Fibroblast of skin of left quadriceps (primary cell): Measurements from ENCODE around the gene MIA2.
A peak's percentile ranks its signal among the peaks of the same experiment; 100 is the strongest.

Experiments used
- DNase-seq, 2 experiments: peaks; one replicate each; pipeline ENCODE4 v3.0.0-alpha.2; 2013; ENCODE audit warnings: low read depth in 2 of 2

The MIA2 gene

GRCh38 chr14:39384177-39384576 lies 150.5 kb downstream of the MIA2 start:
- no peak for DNase-seq

GRCh38 chr14:39393289-39393688 lies 159.6 kb downstream of the MIA2 start:
- DNase-seq, result no peak

GRCh38 chr14:39395555-39396254 lies 162.0 kb downstream of the MIA2 start:
- no peak for DNase-seq

- DNase-seq, result no peak
These were observed 162.7 kb downstream of the MIA2 start for GRCh38 chr14:39396448-39396847.

DNA sequence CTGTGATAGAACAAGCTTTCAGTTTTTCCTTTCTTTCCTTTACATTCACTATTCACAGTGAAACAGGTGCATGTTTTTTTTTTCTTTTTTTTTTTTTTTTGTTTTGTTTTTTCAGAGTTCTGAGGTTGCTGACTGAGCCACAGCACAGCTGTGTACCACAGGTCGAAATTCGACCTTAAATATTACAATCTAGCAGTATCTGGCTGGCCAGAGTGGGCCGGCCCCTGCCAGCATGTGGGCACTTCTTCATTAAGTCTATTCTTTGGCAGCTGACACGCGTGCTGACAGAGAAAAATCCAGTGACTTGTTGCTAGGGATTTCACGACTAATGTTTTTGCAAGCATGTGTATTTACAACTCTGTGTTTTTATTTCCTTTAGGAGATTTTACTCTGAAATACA lies 164.7 kb downstream of the MIA2 start:
- DNase-seq, result no peak

GRCh38 chr14:39406560-39406959 lies 172.8 kb downstream of the MIA2 start:
- DNase-seq, result no peak

DNA sequence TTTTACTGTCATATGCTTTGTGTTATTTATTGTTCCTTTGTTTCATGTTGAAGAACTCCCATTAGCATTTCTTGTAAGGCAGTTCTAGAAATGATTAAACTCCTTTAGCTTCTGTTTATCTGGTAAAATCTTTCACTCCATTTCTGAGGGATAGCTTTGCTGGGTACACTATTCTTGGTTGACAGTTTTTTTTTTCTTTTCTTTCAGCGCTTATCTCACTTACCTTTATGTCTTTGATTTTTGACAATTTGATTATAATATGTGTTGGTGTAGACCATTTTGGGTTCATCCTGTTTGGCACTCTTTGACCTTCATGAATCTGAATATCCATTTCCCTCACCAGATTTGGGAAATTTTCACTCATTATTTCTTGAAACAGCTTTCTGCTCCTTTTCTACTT lies 182.4 kb downstream of the MIA2 start:
- no peak for DNase-seq

- no peak for DNase-seq
These were observed 183.3 kb downstream of the MIA2 start for GRCh38 chr14:39417014-39417413.

DNA sequence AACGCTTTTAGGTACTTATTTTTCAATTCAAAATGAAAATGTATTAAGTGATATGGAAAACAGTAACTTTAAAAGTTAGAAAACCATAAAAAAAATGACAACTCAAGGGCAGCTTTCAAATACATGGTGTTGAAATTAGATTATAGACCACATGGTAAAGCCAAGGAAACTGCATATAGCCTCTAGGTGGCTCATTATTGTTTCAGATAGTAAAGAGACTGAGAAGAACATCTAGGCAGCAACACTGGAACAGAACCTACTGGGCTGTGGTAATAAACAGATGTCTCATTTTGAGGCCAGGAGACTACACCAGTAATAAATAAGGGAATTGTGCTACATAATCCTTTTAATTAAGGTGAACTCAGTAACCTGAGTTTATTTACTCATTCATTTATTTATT lies 185.6 kb downstream of the MIA2 start:
- DNase-seq, result no peak

- no peak for DNase-seq
These were observed 188.5 kb downstream of the MIA2 start for GRCh38 chr14:39422243-39422642.

DNA sequence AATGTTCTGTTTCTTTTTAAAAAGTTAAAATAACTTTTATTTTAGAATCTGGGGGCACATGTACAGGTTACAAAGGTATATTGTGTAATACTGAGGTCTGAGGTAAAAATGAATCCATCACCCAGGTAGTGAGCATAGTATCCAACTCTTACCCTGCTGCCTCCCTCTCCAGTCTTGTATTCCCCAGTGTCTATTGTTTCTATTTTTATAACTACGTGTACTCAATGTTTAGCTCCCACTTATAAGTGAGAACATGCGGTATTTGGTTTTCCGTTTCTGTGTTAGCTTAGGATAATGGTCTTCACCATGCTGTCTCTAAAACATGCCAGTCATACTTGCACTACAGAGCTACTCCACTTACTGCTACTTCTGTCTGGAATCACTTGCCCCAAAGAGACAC lies 190.1 kb downstream of the MIA2 start:
- DNase-seq, result no peak

DNA sequence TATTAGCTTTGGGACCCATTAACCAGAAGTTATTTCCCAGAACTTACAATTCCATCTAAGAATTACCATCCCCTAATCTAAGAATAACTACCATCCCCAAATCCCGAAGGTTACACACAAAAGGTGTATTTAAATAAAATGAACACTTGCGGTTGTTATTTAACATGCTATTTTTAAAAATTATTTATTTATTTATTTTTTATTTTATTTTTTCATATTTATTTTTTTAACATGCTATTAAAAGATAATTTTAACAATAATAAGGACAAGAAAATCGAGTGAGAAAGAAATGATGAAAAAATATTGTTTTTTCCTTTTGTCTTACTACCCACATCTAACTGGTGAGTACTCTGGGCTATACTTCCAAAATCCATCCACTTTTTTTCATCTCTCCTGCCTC lies 192.2 kb downstream of the MIA2 start:
- DNase-seq, result no peak

DNA sequence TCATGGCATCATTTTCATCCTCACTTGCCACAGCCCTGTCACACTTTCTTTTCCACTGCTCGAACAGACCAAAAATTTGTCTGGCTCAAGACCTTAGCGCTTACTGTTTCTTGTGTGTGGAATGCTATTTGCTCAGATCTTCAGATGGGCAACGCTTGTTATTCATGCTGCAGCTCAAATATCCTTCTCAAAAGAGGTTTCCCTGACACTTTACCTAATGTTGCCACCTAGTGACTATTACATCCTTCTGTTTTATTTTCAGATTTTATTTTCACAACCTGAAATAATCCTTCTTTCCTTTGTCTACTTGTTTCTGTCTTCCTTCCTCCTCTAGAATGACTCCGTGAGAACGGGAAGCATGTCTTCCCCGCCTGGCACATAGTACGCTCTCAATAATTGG lies 192.9 kb downstream of the MIA2 start:
- DNase-seq, result peak; percentile 32 to 42

DNA sequence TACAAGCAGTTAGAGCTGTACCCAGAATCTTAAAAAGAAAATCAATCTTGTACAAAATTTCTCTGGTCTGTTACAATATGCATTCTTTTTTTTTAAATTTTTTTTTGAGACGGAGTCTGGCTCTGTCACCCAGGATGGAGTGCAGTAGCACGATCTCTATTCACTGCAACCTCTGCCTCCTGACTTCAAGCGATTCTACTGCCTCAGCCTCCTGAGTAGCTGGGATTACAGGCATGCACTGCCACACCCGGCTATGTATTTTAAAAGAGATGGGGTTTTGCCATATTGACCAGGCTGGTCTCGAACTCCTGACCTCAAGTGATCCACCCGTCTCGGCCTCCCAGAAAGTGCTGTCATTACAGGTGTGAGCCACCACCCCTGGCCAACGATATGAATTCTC lies 194.4 kb downstream of the MIA2 start:
- no peak for DNase-seq

- no peak for DNase-seq
These were observed 197.2 kb downstream of the MIA2 start for GRCh38 chr14:39430762-39431415.

GRCh38 chr14:39431416-39432178 lies 197.9 kb downstream of the MIA2 start:
- no peak for DNase-seq

DNA sequence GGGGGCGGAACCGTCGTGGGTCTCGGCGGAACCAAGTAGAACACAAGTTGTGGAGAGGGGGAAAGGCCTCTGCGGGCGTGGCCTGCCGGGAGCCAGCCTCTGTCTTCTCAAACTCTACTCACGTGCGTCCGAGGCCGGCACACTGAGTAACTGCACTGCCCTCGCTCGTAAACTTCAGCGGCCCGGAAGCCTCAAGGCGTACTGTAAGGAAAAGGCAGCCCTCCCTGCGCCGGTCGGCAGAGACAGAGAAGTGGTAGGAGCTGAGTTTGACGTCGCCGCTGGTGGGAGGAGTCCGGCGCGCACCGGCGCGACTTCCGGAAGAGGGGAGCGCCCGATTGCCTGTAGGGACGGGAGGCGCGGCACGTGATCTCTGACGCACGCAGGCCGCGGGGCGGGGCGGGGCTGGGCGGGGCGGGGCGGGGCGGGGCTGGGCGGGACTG lies 198.5 kb downstream of the MIA2 start, which contains the start of gene FBXO33:
Gene FBXO33 (minus strand): TSS at position 255 of the 440 bp plus-strand sequence. CDS start 271 bp downstream, outside the sequence.
- peak; percentile 91 to 92 for DNase-seq

GRCh38 chr14:39432619-39433451 lies 199.1 kb downstream of the MIA2 start:
- no peak for DNase-seq

DNA sequence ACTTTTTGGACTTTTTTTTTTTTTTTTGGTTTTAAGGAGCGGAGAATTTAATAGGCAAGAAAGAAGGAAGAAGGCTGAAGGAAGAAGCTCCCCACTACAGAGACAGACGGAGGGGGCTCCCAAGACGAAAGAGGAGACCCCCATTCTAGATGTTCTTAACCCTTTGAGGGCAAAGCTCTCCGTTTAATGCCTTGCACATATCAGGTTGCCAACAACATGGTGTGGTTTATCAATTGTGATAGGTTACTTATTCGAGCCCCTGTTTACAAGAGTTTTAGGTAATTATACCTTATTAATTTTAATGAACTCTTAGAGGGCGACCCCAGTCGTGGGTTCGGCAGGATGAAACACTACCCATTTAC lies 199.7 kb downstream of the MIA2 start:
- DNase-seq, result no peak

- no peak for DNase-seq
These were observed 200.7 kb downstream of the MIA2 start for GRCh38 chr14:39434401-39434800.

DNA sequence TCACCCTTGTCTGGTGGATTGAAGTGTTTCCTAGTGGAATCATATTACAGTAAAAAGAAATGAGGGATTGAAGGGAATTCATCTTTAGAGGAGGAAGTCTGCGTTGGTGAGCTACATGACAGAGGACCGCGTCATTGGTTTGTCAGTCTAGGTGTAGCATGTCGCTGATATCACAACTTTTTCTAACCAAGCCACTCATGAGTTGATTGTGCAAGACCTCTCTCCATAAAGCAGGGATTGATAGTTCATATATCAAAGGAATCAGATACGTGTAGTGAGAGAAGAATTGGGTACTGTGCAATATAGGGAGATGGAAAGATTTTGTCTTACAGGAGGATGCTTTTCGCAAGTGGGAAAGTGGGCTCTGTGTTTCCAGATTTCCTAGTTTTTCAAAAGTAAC lies 201.5 kb downstream of the MIA2 start:
- DNase-seq, result no peak
